Measurements from ENCODE around the gene GM2A. TPM values are rescaled to one million over a fixed set of nuclear protein-coding genes. Genes with fewer than 3 reads are reported as not detected.
"Not testable (repeated sequence)": the region's sequence is repeated elsewhere in the genome, so short reads cannot be mapped to it uniquely, and the experiment has no call there.

The GM2A gene
- total and polyA plus RNA-seq, 9 of the 15 experiments (the other 6 are each of a cell fraction or from before 2014, with no cell fraction given) = 5.8 to 36.0 (median 10.0) TPM

- TF ChIP-seq CHD7 (IDR thresholded peaks at IDR 0.05; ENCODE audit: low read depth, low read length) = peak; percentile 86
- peak; percentile 32; the same call in 1 of the 2 replicates for TF ChIP-seq FOXJ3 (CRISPR knock-in tag; IDR thresholded peaks at IDR 0.05)
Observed at GRCh38 chr5:151234476-151235238, 18.3 kb upstream of the GM2A start (continued).

- CTCF ChIA-PET (ENCODE audit: low intra/inter-chr PET ratio); H3K79me2 ChIP-seq (ENCODE audit: control insufficient read depth, insufficient read depth, low read length); H3K4me3 ChIP-seq; H3K4me1 ChIP-seq (replicated peaks in 1 of 2; ENCODE audit: control insufficient read depth in 2 of 2, insufficient read depth in 2 of 2, low read length in 2 of 2); ATAC-seq; H3K36me3 ChIP-seq (ENCODE audit: control insufficient read depth, insufficient read depth, low read length); BruUV-seq (replicated peaks); H3K4me2 ChIP-seq (ENCODE audit: insufficient read depth, low read length); H3K9ac ChIP-seq (ENCODE audit: insufficient read depth in 1 of 2, low read depth in 2 of 2, low read length in 2 of 2); H3K9me3 ChIP-seq (replicated peaks; ENCODE audit: control insufficient read depth, insufficient read depth, low read depth, low read length); H3K27ac ChIP-seq (ENCODE audit: extremely low read depth, low read depth, low read length); intact Hi-C loops (cut with micrococcal nuclease); H3K9me1 ChIP-seq (ENCODE audit: control insufficient read depth, insufficient read depth, low read length); FAIRE-seq; DNase-seq (ENCODE audit: extremely low read depth in 1 of 4, low spot score in 3 of 4); H4K20me1 ChIP-seq (replicated peaks; ENCODE audit: control insufficient read depth, insufficient read depth, low read length): not testable (repeated sequence)
- WGBS (ENCODE audit: insufficient coverage, low coverage, missing lambda C conversion rate) = 47% methylated on average over 6 of the region's 6 CpGs
- Histone ChIP-seq H3K27me3 (ENCODE audit: control insufficient read depth in 2 of 2, insufficient read depth in 2 of 2, low read length in 2 of 2) (peaks cover 5 to 33% of the 10 kb centered on the region in 2 experiments), H2AFZ (ENCODE audit: low read depth, low read length) (peak overlapping the region; percentile 18; the same call in 1 of the 2 replicates)
- in situ Hi-C loops (cut with MboI) = loop anchor here (5.0 kb wide), 2 partner anchors 63 to 113 kb away; no protein-coding TSS in a partner anchor
- POLR2A ChIA-PET = interaction anchor here (0.7 to 1.6 kb wide), 4 partner anchors 11 to 260 kb away, joined by 3 to 5 read pairs (median 4); partner anchors contain the start of gene CCDC69
Observed at GRCh38 chr5:151235239-151235571, 17.8 kb upstream of the GM2A start.
